Heart left ventricle (tissue), 13 donors: ENCODE data around the gene METTL17.

ENCODE experiments used
- CTCF ChIP-seq, 12 donors: fragments of 200-600 bp; sonication (generic) in 4 of 12; IDR thresholded peaks; one replicate each; pipeline versions ENCODE4 v1.5.0 to v1.8.0; 2018 to 2022; ENCODE audit warnings: antibody characterized with exemption in 12 of 12, mild to moderate bottlenecking in 5 of 12
- POLR2A ChIP-seq, 2 donors: fragments of 450-650 bp; IDR thresholded peaks; one replicate each; pipeline ENCODE4 v1.6.1; 2017; ENCODE audit warnings: antibody characterized with exemption in 2 of 2, mild to moderate bottlenecking in 2 of 2, moderate library complexity in 2 of 2
- donor health status: ischemic (EF 13 %, LVEDD 7.1; RV severe dilation, severe dysfunction).
- donor health status: DM: no; HTN: yes; CAD: no.
- donor health status: DM: no; HTN: no; CAD: no.
- donor health status: ischemic (EF 25% LVEDD 6.9; RV normal size, moderate dysfunction).
- donor health status: ischemic (EF 25% LVEDD 5.7; RV mildly dilated, moderate dysfunction).
- donor health status: ischemic (EF 35%, LVEDD 5.7; RV mildly dilated, moderate dysfunction).
- donor health status: nonischemic (EF 11% LVEDD 7.7; RV severe dilation, severe dysfunction).
- donor health status: DM: yes; HTN: yes; CAD: no.
- donor health status: PGD.
- donor health status: ischemic (EF 29% LVEDD 5.4; RV normal size, mild dysfunction).
- donor health status: nonischemic (EF 23%, LVEDD 6.1; RV moderate dilation, normal function).

DNA sequence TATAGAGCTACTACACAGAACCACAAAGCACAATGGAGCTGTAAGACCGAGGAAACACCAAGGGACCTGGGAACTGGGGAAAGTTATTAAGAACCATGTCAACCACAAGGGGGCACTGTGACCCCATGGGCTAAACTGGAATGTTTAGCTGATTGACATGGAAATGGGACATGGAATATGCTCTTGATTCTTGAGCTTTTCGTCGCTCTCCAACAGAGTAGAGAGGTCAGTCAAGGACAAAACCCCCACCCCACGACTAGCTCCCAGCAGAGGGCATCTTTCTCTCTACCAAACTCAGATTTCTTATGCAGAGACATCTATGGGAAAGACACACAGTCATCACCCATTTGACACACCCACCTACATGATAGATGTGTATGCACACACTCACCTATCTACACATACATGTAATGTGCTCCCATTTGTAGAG, 25.0 kb downstream of the METTL17 start:
- TF ChIP-seq CTCF (IDR thresholded peaks at IDR 0.05), result peak; percentile 86 to 99 (median 96)
- TF ChIP-seq POLR2A (IDR thresholded peaks at IDR 0.05), result no peak
